Stimulated activated effector memory CD8-positive, alpha-beta T cell treated with anti-CD3 and anti-CD28 coated beads, Interleukin-12 subunit alpha, Interleukin-12 subunit beta, amount 100 ng/mL, for 72 hours (primary cell): Measurements from ENCODE around the gene GUK1.
A peak's percentile ranks its signal among the peaks of the same experiment; 100 is the strongest.

Experiments used
- ATAC-seq: fragments of 150-1000 bp; cut with Tn5 transposase; 2 replicates; pipeline ENCODE4 v1.10.0; 2021
- DNase-seq, 2 donors: peaks; one replicate each; pipeline ENCODE4 v3.0.0; 2021 to 2022; ENCODE audit warnings: low spot score in 2 of 2
- H3K27ac Mint-ChIP-seq: one replicate; pipeline ENCODE4 v1.8.0; 2022; ENCODE audit warnings: mild to moderate bottlenecking, mixed read lengths
- H3K36me3 Mint-ChIP-seq: one replicate; pipeline ENCODE4 v1.8.0; 2022; ENCODE audit warnings: mild to moderate bottlenecking, mixed read lengths
- H3K4me1 Mint-ChIP-seq: one replicate; pipeline ENCODE4 v1.8.0; 2022; ENCODE audit warnings: mixed read lengths
- H3K4me3 Mint-ChIP-seq: one replicate; pipeline ENCODE4 v1.8.0; 2022; ENCODE audit warnings: mild to moderate bottlenecking, mixed read lengths
- H3K9me3 Mint-ChIP-seq: one replicate; pipeline ENCODE4 v1.8.0; 2022; ENCODE audit warnings: mixed read lengths

GUK1 gene, protein sequence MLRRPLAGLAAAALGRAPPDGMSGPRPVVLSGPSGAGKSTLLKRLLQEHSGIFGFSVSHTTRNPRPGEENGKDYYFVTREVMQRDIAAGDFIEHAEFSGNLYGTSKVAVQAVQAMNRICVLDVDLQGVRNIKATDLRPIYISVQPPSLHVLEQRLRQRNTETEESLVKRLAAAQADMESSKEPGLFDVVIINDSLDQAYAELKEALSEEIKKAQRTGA

DNA sequence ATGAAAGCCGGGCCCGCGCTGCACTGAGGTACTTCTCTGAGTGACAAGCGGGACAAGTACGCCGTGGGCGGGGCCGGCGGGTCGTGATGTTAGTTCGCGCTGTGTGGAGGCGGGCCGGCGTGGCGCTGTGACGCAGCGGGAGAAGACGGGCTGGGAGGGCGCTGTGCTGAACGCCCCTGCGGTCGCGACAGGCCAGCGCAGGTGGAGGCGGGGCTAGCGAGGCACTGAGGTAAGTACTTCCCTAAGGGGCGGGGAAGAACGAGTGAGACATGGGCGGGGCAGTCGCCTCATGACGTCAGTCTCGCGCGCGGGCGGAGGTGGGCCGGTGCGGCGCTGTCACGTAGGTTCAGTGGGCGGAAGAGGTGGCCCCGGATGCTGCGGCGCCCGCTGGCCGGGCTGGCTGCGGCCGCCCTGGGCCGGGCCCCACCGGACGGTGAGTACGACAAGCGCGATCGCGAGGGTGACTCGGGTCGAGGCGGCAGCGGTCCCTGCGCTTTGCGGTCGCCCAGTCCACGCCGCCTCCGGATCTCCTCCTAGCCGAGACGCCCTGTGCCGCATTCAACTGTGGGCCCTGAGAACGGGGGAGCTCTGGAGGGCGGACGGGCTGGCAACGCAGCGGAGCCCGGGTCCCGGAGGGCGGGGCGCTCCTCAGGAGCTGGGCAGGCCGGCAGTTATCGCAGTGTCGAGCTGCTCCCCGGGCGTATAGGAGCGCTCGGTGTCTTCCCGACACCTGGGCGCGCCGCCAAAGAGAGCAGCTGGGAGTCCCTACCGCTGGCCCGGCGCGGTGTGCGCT is at the start of gene GUK1:
GUK1 (plus strand) TSS at position 349 of the 793 bp plus-strand sequence; CDS start at position 373, 24 bp downstream.
- peaks cover 46% of the 10 kb centered on the region for H3K4me1 Mint-ChIP-seq
- peaks cover 31% of the 10 kb centered on the region for H3K36me3 Mint-ChIP-seq
- peak within 1 kb of the TSS; percentile 84 for H3K27ac Mint-ChIP-seq
- DNase-seq (peak; percentile 99 to 100), ATAC-seq (peak; percentile 92)
- peak within 1 kb of the TSS; percentile 93 for H3K4me3 Mint-ChIP-seq
- H3K9me3 Mint-ChIP-seq = no peaks in the 10 kb centered on the region

DNA sequence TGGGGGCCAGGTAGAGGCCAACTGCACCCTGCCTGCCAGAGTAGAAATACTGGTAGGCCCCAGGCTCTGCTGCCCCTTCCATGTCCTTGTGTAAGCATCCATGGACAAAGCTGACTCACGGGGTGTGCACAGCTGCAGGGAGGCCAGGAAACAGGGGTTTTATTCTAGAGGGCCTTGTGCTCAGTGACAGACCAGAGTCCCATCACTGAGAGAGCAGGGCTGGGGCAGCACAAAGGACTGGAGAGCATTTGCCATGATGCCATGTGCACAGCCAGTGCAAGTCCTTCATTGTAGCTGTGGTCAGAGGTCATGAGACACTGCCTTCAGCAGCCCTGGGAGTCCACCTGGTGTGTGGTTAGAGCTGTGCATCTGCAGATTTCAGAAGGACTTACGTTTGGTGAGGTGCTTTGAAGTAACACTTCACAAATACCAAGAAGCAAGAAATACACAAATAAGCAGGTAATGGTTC is 49.4 kb upstream of the GUK1 start:
- no peak for ATAC-seq
- Mint-ChIP-seq H3K27ac (peak overlapping the region; percentile 94), H3K36me3 (peaks cover 99% of the 10 kb centered on the region)

DNA sequence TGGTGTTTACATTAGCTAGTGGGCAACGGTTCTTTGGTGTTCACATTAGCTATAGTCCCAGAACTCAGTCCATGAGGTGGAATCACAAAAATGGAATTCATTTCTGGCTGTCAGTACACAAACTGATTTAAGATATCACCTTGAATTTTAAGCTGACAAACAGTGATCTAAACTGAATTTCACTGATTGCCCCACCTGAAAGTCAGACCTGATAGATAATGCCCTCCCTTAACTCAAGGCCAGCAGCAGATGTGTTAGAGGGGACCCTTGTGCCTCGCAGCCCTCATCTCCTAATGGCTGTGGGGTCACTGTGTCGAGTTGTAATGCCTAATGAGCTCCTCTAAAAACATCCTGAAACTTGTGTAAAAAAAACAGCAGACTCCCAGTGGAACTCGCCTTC is 49.0 kb upstream of the GUK1 start:
- peaks cover 99% of the 10 kb centered on the region for H3K36me3 Mint-ChIP-seq
- H3K9me3 Mint-ChIP-seq = peaks cover 7% of the 10 kb centered on the region
- peak overlapping the region; percentile 90 for H3K4me3 Mint-ChIP-seq
- peak overlapping the region; percentile 94 for H3K27ac Mint-ChIP-seq
- no peak for DNase-seq
- H3K4me1 Mint-ChIP-seq = peaks cover 90% of the 10 kb centered on the region
- no peak for ATAC-seq

More for the DNA sequence above, 49.4 kb upstream of the GUK1 start:
- no peak for DNase-seq
- peak overlapping the region; percentile 90 for H3K4me3 Mint-ChIP-seq
- peaks cover 90% of the 10 kb centered on the region for H3K4me1 Mint-ChIP-seq
- H3K9me3 Mint-ChIP-seq = peaks cover 7% of the 10 kb centered on the region

DNA sequence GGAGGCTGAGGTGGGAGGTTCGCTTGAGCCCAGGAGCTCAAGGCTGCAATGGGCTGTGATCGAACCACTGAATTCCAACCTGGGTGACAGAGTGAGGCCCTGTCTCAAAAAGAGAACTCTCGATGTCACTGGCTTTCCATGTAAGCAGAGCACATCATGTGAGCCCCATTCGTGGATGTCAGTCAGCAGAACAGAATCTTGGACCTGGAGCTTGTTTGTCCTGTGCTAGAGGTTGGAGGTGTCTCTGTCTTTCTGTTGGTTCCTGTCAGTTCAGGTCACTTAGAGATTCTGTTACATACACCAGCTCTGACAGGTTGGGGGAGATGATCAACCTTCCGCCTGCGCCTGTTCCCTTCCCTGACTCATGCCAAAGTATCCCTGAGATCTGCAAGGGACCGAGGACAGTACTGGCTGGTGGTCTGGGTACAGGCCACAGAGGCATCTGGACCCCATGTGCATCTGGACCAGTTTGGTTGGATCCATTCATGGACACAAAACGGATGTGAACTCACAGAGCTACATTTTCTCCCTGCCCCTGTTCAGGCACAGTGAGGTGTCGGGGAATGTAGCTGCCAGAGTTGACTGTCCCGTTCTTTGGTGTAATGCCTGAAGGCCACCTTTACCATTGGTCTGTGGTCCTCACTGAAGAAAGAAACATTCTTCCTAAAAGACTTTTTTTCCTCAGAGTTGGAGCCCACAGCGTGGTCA is 47.6 kb upstream of the GUK1 start:
- Mint-ChIP-seq H3K27ac (peak overlapping the region; percentile 63), H3K4me1 (peaks cover 84% of the 10 kb centered on the region), H3K36me3 (peaks cover 98% of the 10 kb centered on the region), H3K4me3 (no peak overlapping the region), H3K9me3 (peaks cover 7% of the 10 kb centered on the region)
- ATAC-seq = no peak
- no peak for DNase-seq

DNA sequence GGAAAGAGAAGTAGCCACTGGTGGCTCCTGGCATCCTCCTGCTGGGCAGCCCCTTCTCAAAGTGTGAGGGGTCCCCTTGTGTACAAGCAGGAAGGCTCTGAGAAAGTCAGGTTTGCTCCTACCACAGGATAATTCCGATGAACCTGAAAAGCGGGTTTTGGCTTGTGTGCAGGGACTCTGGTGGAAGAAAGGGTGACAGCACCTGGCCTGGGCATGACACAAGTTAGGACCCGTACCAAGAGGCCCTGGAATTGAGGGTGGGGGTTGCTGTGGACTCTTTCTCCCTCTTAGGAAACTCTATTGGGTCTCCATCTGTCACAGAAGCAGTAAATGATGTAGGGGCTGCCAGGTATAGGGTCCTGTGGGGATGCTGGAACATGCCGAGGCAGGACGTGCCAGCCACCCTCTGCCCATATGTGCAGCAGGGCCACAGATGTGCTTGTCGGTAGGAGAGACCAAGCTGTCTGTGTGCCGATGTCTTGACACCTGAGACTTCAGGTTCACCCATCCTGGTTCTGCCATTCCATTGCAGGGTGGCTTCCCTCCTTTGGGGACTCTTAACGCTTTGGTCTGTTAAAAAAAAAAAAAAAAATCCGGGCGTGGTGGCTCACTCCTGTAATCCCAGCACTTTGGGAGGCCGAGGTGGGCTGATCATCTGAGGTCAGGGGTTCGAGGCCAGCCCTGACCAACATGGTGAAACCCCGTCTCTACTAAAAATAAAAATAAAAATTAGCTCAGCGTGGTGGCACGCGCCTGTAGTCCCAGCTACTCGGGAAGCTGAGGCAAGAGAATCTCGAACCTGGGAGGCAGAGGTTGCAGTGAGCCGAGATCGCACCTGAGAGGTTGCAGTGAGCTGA is 46.8 kb upstream of the GUK1 start:
- H3K36me3 Mint-ChIP-seq = peaks cover 98% of the 10 kb centered on the region
- ATAC-seq (no peak), DNase-seq (no peak)
- no peak overlapping the region for H3K4me3 Mint-ChIP-seq
- peaks cover 7% of the 10 kb centered on the region for H3K9me3 Mint-ChIP-seq
- H3K27ac Mint-ChIP-seq = no peak overlapping the region
- peaks cover 82% of the 10 kb centered on the region for H3K4me1 Mint-ChIP-seq

DNA sequence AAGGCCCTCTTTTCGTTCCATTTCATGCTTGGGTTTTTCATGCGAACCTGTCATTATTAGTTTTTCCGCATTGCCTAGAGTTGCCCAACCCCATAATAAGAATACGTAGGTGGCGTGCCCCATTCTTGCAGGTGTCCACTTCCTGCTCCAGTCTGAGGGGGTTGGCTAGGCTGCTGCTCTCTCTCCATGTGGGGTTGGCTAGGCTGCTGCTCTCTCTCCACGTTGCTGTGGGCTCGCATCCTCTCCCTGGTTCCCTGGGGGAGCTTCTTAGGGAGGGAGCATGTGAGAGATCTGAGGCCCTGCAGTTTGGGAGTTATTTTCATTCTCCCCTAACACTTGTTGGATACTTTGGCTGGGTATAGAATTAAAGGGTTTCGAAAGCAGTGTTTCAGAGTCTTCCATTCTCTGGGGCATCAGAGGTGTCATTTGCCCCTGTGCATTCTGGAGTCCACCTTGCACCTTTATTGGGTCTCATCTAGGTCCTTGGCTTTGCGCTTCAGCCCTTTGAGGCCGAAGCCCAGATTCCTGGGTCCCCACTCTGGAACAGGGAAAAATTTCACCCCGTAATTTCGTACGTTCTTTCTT is 45.6 kb upstream of the GUK1 start:
- H3K27ac Mint-ChIP-seq = peak overlapping the region; percentile 14
- peaks cover 79% of the 10 kb centered on the region for H3K4me1 Mint-ChIP-seq
- peaks cover 98% of the 10 kb centered on the region for H3K36me3 Mint-ChIP-seq
- ATAC-seq = no peak
- H3K9me3 Mint-ChIP-seq = peaks cover 7% of the 10 kb centered on the region
- no peak for DNase-seq
- H3K4me3 Mint-ChIP-seq = no peak overlapping the region

DNA sequence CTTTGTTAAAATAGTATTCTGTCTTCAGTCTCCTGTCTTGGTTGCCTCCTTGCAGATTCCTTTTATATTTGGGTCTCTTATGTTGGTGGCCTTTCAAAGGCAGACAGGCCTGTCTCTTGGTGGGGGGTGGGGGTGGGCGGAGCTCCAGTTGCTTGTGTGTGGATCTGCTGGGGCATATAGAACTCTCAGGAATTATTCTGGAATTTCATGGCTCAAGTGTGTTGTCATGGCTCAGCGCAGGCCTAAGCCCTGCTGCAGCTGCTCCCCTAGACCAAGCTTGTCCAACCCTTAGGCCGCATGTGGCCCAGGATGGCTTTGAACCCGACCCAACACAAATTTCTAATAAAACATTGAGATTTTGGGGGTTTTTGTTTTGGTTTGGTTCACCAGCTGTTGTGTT is 44.9 kb upstream of the GUK1 start:
- Mint-ChIP-seq H3K4me3 (no peak overlapping the region), H3K4me1 (peaks cover 78% of the 10 kb centered on the region), H3K27ac (peak overlapping the region; percentile 26), H3K36me3 (peaks cover 98% of the 10 kb centered on the region), H3K9me3 (peaks cover 7% of the 10 kb centered on the region)
- ATAC-seq = no peak
- no peak for DNase-seq

DNA sequence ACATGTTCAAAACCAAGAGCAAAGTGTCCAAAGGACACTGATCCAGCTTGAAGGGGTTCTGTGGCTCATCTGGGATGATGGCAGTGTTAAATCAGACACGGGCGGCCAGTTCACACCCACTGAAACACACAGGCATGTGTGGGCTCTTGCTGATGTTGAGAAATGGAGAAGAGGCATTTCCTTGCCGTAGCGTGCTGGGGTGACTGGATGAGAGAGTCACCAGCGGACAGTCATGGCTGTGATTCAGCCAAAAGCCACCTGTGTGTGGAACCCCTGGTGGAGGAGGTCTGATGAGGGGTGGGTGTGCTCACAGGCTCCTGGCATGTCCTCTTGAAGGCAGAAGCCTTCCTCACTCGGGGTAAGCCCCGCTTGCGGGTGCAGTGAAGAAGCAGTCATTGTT is 44.1 kb upstream of the GUK1 start:
- Mint-ChIP-seq H3K9me3 (peaks cover 7% of the 10 kb centered on the region), H3K36me3 (peaks cover 98% of the 10 kb centered on the region), H3K4me1 (peaks cover 71% of the 10 kb centered on the region), H3K4me3 (no peak overlapping the region), H3K27ac (peak overlapping the region; percentile 26)
- ATAC-seq (peak; percentile 6), DNase-seq (no peak)

DNA sequence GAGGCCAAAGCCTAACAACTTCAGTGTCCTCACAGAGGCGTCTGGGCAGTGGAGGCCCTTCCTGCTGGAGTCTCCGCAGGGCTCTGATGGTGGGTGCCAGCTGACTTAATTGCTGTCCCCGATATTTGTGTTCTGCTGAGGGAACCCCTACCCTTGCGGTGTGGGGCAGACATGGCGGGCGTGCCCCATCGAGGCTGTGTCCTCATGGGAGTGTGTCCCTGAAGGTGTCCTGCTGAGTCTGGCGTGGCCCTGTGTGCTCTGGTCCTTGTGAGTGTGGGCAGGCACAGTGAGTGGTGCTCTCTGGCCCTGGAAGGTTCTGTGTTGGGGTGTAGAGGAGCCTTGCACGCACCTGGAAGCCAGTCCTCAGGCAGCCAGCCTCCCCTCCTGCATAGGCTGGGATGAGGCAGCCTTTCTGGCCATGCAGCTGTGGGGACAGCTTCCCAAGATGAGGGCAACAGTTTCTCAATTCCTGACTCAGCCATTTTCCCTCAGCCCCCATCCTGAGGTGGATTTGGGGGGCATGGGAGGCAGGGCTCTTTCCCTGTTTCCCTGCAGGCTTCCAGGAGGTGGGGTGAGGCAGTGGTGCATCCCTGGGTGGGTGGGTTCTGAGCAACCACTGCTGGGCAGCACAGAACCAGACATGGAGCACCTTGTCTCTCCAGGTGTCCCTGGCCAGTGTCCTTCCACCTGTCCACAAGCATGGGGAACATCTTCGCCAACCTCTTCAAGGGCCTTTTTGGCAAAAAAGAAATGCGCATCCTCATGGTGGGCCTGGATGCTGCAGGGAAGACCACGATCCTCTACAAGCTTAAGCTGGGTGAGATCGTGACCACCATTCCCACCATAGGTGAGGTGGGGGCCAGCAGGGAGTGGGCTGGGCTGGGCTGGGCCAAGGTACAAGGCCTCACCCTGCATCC is 43.4 kb upstream of the GUK1 start:
- H3K27ac Mint-ChIP-seq = peak overlapping the region; percentile 17
- peaks cover 98% of the 10 kb centered on the region for H3K36me3 Mint-ChIP-seq
- H3K4me1 Mint-ChIP-seq = peaks cover 70% of the 10 kb centered on the region
- no peak for DNase-seq
- peaks cover 7% of the 10 kb centered on the region for H3K9me3 Mint-ChIP-seq
- no peak overlapping the region for H3K4me3 Mint-ChIP-seq
- ATAC-seq = no peak

DNA sequence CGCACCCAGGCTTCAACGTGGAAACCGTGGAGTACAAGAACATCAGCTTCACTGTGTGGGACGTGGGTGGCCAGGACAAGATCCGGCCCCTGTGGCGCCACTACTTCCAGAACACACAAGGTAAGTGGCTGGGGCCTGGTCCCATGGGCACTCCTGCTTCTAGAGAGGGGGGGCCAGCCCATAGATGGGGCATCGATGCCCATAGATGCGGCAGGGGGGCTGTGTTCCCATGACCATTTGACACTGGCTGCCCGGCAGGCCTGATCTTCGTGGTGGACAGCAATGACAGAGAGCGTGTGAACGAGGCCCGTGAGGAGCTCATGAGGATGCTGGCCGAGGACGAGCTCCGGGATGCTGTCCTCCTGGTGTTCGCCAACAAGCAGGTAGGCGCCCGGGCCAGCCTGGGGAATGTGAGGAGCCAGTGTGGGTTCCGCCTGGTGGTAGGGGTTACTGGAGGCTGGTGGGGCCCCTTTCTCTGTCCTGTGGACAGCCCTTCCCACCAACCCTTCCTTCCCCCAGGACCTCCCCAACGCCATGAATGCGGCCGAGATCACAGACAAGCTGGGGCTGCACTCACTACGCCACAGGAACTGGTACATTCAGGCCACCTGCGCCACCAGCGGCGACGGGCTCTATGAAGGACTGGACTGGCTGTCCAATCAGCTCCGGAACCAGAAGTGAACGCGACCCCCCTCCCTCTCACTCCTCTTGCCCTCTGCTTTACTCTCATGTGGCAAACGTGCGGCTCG is 42.6 kb upstream of the GUK1 start:
- H3K4me1 Mint-ChIP-seq = peaks cover 64% of the 10 kb centered on the region
- H3K27ac Mint-ChIP-seq = peak overlapping the region; percentile 17
- H3K9me3 Mint-ChIP-seq = peaks cover 7% of the 10 kb centered on the region
- H3K4me3 Mint-ChIP-seq = no peak overlapping the region
- ATAC-seq = no peak
- peaks cover 92% of the 10 kb centered on the region for H3K36me3 Mint-ChIP-seq
- no peak for DNase-seq

DNA sequence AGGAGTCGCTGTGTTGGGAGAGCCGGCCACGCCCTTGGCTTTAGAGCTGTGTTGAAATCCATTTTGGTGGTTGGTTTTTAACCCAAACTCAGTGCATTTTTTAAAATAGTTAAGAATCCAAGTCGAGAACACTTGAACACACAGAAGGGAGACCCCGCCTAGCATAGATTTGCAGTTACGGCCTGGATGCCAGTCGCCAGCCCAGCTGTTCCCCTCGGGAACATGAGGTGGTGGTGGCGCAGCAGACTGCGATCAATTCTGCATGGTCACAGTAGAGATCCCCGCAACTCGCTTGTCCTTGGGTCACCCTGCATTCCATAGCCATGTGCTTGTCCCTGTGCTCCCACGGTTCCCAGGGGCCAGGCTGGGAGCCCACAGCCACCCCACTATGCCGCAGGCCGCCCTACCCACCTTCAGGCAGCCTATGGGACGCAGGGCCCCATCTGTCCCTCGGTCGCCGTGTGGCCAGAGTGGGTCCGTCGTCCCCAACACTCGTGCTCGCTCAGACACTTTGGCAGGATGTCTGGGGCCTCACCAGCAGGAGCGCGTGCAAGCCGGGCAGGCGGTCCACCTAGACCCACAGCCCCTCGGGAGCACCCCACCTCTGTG is 41.7 kb upstream of the GUK1 start:
- ATAC-seq (no peak), DNase-seq (no peak)
- peaks cover 7% of the 10 kb centered on the region for H3K9me3 Mint-ChIP-seq
- H3K36me3 Mint-ChIP-seq = peaks cover 88% of the 10 kb centered on the region
- peaks cover 62% of the 10 kb centered on the region for H3K4me1 Mint-ChIP-seq
- no peak overlapping the region for H3K27ac Mint-ChIP-seq
- no peak overlapping the region for H3K4me3 Mint-ChIP-seq

DNA sequence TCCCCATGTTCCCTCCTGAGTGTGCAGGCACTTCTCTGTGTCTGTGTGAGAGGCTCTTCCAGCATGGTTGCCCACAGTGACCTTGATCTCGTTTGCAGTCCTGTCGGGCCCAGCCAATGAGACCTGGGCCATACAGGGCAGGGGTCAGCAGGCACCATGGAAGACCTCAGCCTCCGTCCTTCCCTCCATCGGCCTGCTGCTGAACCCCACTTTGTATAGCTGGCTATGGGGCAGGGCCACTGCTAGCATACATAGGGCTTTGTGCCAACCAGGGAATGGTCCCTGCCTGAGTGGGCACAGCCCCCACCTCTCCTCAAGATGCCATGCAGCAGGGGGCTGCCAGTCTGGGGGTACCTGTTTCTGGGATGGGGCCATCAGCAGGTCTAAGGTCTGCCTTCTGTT is 40.7 kb upstream of the GUK1 start:
- H3K4me3 Mint-ChIP-seq = no peak overlapping the region
- DNase-seq (no peak), ATAC-seq (no peak)
- H3K36me3 Mint-ChIP-seq = peaks cover 81% of the 10 kb centered on the region
- H3K4me1 Mint-ChIP-seq = peaks cover 68% of the 10 kb centered on the region
- peaks cover 4% of the 10 kb centered on the region for H3K9me3 Mint-ChIP-seq
- peak overlapping the region; percentile 56 for H3K27ac Mint-ChIP-seq
